HepG2 (cell line): ENCODE data around the gene FNDC3B. TPM values are rescaled to one million over a fixed set of nuclear protein-coding genes. Genes with fewer than 3 reads are reported as not detected.

Source experiments
- ATAC-seq: fragments of 200-7000 bp; cut with Tn5 transposase; 3 replicates; pipeline ENCODE4 v1.9.1; 2020; ENCODE audit warnings: mild to moderate bottlenecking, moderate library complexity
- BruUV-seq: library from RNA; stranded (reverse); fragments of 400-500 nt; replicated peaks from 2 replicates; lab custom pipeline; 2021; lab: Mats Ljungman, UMichigan
- CTCF ChIA-PET: fragments of 300-600 bp; formaldehyde crosslinking; extraction: SDS; loops from one replicate; lab custom pipeline; 2021; ENCODE audit warnings: low total read pairs, inconsistent platforms, low intra/inter-chr PET ratio; lab: Yijun Ruan, JAX
- POLR2A ChIA-PET: fragments of 350-600 bp; sonication (Branson Sonifier 250); formaldehyde crosslinking; loops from one replicate; lab custom pipeline; 2020; ENCODE audit warnings: antibody characterized with exemption, inconsistent platforms; lab: Yijun Ruan, JAX
- DNase-seq: peaks from one replicate; pipeline ENCODE4 v3.0.0-alpha.2; 2015; ENCODE audit warnings: low spot score
- FAIRE-seq: peaks from 3 replicates; lab custom pipeline; 2011; peaks lifted over from hg19 to GRCh38; lab: Jason Lieb, UNC
- H2AFZ ChIP-seq: one replicate; pipeline ENCODE4 v1.6.1; 2011; ENCODE audit warnings: low read length, inconsistent platforms
- H3K27ac ChIP-seq: fragments of 300-600 bp; 3 replicates; pipeline ENCODE4 v1.8.0; 2011; ENCODE audit warnings: mixed run types, mild to moderate bottlenecking, mixed read lengths, low read length, inconsistent platforms; ENCODE audit not compliant: insufficient read depth; ENCODE audit errors: extremely low read length
- H3K27me3 ChIP-seq, 2 experiments: fragments of 200-600 bp in 1 of 2; 2 replicates in 1 of 2; 3 replicates in 1 of 2; pipeline versions ENCODE4 v1.6.0 to v1.8.0; 2011; ENCODE audit warnings: low read length in 2 of 2, mild to moderate bottlenecking in 2 of 2, moderate library complexity in 2 of 2, inconsistent platforms in 1 of 2; ENCODE audit not compliant: insufficient read depth in 2 of 2, control insufficient read depth in 1 of 2
- H3K36me3 ChIP-seq, 2 experiments: fragments of 200-600 bp in 1 of 2; replicated peaks in 1 of 2; 2 replicates in 1 of 2; 3 replicates in 1 of 2; pipeline versions ENCODE4 v1.5.1 to v1.8.0; 2011; ENCODE audit warnings: low read length in 2 of 2, inconsistent platforms in 1 of 2; ENCODE audit not compliant: insufficient read depth in 2 of 2, control insufficient read depth in 1 of 2
- H3K4me1 ChIP-seq: 2 replicates; pipeline ENCODE4 v1.5.1; 2012; ENCODE audit warnings: low read length, inconsistent platforms; ENCODE audit not compliant: insufficient read depth
- H3K4me2 ChIP-seq: 2 replicates; pipeline ENCODE4 v1.6.0; 2011; ENCODE audit warnings: low read depth, low read length, inconsistent platforms
- H3K4me3 ChIP-seq, 3 experiments: fragments of 200-600 bp in 1 of 3; sonication (generic), shearing (Covaris generic) in 1 of 3; replicated peaks in 1 of 3; 2 replicates each; pipeline ENCODE4 v1.5.1; 2011 to 2016; ENCODE audit warnings: low read length in 3 of 3, inconsistent platforms in 2 of 3, low read depth in 2 of 3, mild to moderate bottlenecking in 2 of 3, control low read depth in 1 of 3, mixed read lengths in 1 of 3; ENCODE audit not compliant: insufficient read depth in 1 of 3
- H3K79me2 ChIP-seq: one replicate; pipeline ENCODE4 v1.6.1; 2011; ENCODE audit warnings: low read length, inconsistent platforms; ENCODE audit not compliant: insufficient read depth
- H3K9ac ChIP-seq: 2 replicates; pipeline ENCODE4 v1.6.0; 2011; ENCODE audit warnings: mild to moderate bottlenecking, low read depth, low read length, inconsistent platforms; ENCODE audit not compliant: insufficient read depth
- H3K9me3 ChIP-seq: 2 replicates; pipeline ENCODE4 v1.5.1; 2012; ENCODE audit warnings: mild to moderate bottlenecking, low read length
- H4K20me1 ChIP-seq: 2 replicates; pipeline ENCODE4 v1.6.0; 2011; ENCODE audit warnings: inconsistent platforms, mild to moderate bottlenecking, low read length, moderate library complexity; ENCODE audit not compliant: insufficient read depth
- EHMT2 ChIP-seq: fragments of 200-600 bp; sonication (generic); IDR thresholded peaks from 2 replicates; pipeline ENCODE4 v1.7.0; 2017; ENCODE audit warnings: antibody characterized with exemption, low read depth, low read length, borderline replicate concordance
- NFKB2 ChIP-seq: sonication (generic); formaldehyde crosslinking; IDR thresholded peaks from 2 replicates; pipeline ENCODE4 v1.4.0; 2020; ENCODE audit warnings: missing genetic modification reagents, borderline replicate concordance
- POLR2AphosphoS5 ChIP-seq: IDR thresholded peaks from 2 replicates; pipeline ENCODE4 v1.6.1; 2012; ENCODE audit warnings: low read depth, low read length
- RBM22 ChIP-seq: fragments of 200-400 bp; formaldehyde crosslinking; optimal IDR thresholded peaks from 2 replicates; pipeline ENCODE3; 2017; ENCODE audit warnings: mild to moderate bottlenecking, low read length, moderate library complexity
- ZHX1 ChIP-seq: sonication (generic); formaldehyde crosslinking; IDR thresholded peaks from 2 replicates; pipeline ENCODE4 v1.8.1; 2022; ENCODE audit warnings: low read depth, mild to moderate bottlenecking, missing genetic modification reagents
- WGBS: methylation state at CpG from one replicate; pipeline ENCODE4 v1.1.6; 2017; ENCODE audit warnings: low lambda C conversion rate; 5-methylcytosine and 5-hydroxymethylcytosine counted together
- in situ Hi-C: cut with HindIII; loops from 2 replicates; pipeline ENCODE4 v1.10.0; 2017; ENCODE audit warnings: low pct_unique_long_range_greater_than_20kb; ENCODE audit not compliant: extremely low pct_ligation_motif_present
- intact Hi-C: fragments of 100-400 bp; cut with micrococcal nuclease; formaldehyde crosslinking; loops from one replicate; pipeline ENCODE4 v1.10.0; 2022; ENCODE audit not compliant: unreplicated experiment
- polyA plus RNA-seq, 8 experiments: library from polyadenylated mRNA; depleted of rRNA in 3 of 8; stranded (reverse) in 7 of 8; unstranded in 1 of 8; fragments of >200 nt; fragmentation: Illumina TruSeq in 4 of 8; extraction: Trizol in 4 of 8; gene quantifications; 2 replicates each; pipeline versions ENCODE4 v1.2.1 to v1.2.3, GENCODE V29; 2011 to 2016; ENCODE audit warnings: low read depth in 4 of 8, missing spikeins in 1 of 8, mixed read lengths in 1 of 8; ENCODE audit not compliant: insufficient read depth in 1 of 8
- total RNA-seq, 5 experiments: library from RNA; depleted of rRNA; stranded (reverse); fragments of >200 nt; fragmentation: Illumina TruSeq; extraction: Trizol; gene quantifications; 2 replicates each; pipeline ENCODE4 v1.2.3, GENCODE V29; 2016; ENCODE audit warnings: low read depth in 1 of 5

FNDC3B gene
- total and polyA plus RNA-seq, 2 of the 13 experiments (the other 11 are each of a cell fraction or from before 2014, with no cell fraction given), result 74.8 to 103 TPM

- ATAC-seq, result no peak
- Histone ChIP-seq H4K20me1 (peaks cover 93% of the 10 kb centered on the region), H3K4me1 (peaks cover 100% of the 10 kb centered on the region), H3K36me3 (peaks cover 5% of the 10 kb centered on the region in 2 experiments; a peak in 4 of 5 replicates)
- POLR2A ChIA-PET, result interaction anchor here (1.3 to 2.3 kb wide), 5 partner anchors 12 to 46 kb away, joined by 3 to 10 read pairs (median 5); partner anchors contain the start of gene FNDC3B
- CTCF ChIA-PET, result no interaction called here
- FAIRE-seq, result no peak
- TF ChIP-seq RBM22 (peak; percentile 91), ZHX1 (CRISPR knock-in tag) (no peak), EHMT2 (no peak), NFKB2 (CRISPR knock-in tag) (no peak), POLR2AphosphoS5 (0 out of 2 replicates have a peak, but pooled peaks have one; percentile 29)
- TF ChIP-seq, all 625 proteins: peak for 2
- H3K27ac ChIP-seq, result peak overlapping the region; percentile 66
- WGBS, result 83% methylated on average over 5 of the region's 5 CpGs
- H3K9ac ChIP-seq, result no peak overlapping the region
- intact Hi-C loops (loop anchor here (5.0 kb wide), 1 partner anchor 43 kb away; no protein-coding TSS in a partner anchor), in situ Hi-C loops (no loop called here)
- no peak overlapping the region for H2AFZ ChIP-seq
- DNase-seq, result no peak
- peaks cover 100% of the 10 kb centered on the region for H3K79me2 ChIP-seq
- no peaks in the 10 kb centered on the region for H3K9me3 ChIP-seq
- H3K4me2 ChIP-seq, result no peak overlapping the region
- no peaks in the 10 kb centered on the region for H3K27me3 ChIP-seq
- no peak overlapping the region for H3K4me3 ChIP-seq
- no TSS peak for BruUV-seq
Observed at GRCh38 chr3:172084871-172085556, 45.6 kb downstream of the FNDC3B start.
